ENCODE measurements around the gene ALKBH1. TPM values are rescaled to one million over a fixed set of nuclear protein-coding genes. Genes with fewer than 3 reads are reported as not detected.
A peak's percentile ranks its signal among the peaks of the same experiment; 100 is the strongest.

Gene ALKBH1
- total and polyA plus RNA-seq, 2 of the 13 experiments (the other 11 are each of a cell fraction or from before 2014, with no cell fraction given), result 12.5 to 14.3 TPM

DNA sequence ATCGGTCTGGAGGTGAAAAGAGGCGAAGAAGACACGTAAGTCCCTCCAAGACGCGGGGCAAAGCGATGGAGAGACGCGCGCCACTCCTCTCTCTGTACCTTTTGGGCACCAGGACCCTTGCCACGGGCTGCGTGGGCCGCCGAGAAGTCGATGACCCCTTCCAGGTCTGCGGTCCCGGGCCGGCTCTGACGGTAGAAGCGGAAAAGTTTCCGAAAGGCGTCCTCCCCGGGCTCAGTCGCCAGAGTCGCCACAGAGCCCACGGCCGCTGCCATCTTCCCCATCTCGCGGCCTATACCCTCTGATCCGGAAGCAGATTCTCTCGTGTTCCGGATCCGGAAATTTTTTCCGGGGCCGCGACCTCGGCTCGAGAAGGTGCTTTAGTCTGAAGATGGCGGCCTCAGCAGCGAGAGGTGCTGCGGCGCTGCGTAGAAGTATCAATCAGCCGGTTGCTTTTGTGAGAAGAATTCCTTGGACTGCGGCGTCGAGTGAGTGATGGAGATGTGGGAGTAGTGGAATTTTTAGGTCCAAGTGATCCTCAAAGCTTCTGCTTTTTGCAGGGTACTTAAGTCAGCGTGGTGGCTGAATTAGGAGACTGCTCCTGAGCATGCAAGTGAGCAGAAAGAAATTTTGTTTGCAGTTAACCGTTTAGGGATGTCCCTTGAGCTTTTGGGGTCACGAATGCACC, at the start of gene ALKBH1, which contains the start of gene SLIRP (continued):
- TF ChIP-seq, protein P1, sequence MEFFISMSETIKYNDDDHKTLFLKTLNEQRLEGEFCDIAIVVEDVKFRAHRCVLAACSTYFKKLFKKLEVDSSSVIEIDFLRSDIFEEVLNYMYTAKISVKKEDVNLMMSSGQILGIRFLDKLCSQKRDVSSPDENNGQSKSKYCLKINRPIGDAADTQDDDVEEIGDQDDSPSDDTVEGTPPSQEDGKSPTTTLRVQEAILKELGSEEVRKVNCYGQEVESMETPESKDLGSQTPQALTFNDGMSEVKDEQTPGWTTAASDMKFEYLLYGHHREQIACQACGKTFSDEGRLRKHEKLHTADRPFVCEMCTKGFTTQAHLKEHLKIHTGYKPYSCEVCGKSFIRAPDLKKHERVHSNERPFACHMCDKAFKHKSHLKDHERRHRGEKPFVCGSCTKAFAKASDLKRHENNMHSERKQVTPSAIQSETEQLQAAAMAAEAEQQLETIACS (CRISPR knock-in tag; IDR thresholded peaks at IDR 0.05), result no peak
- TF ChIP-seq ZNF253 (CRISPR knock-in tag; IDR thresholded peaks at IDR 0.05; ENCODE audit: borderline replicate concordance) (no peak), KAT7 (CRISPR knock-in tag; IDR thresholded peaks at IDR 0.05; ENCODE audit: borderline replicate concordance) (peak; percentile 50; the same call in 1 of the 2 replicates), TOPORS (CRISPR knock-in tag; IDR thresholded peaks at IDR 0.05) (peak; percentile 72; the same call in 1 of the 2 replicates), ZSCAN22 (CRISPR knock-in tag; IDR thresholded peaks at IDR 0.05) (no peak), HES4 (CRISPR knock-in tag; IDR thresholded peaks at IDR 0.05; ENCODE audit: borderline replicate concordance) (no peak; the same call in 1 of the 2 replicates), GLI4 (CRISPR knock-in tag; IDR thresholded peaks at IDR 0.05; ENCODE audit: borderline replicate concordance) (no peak)
- TF ChIP-seq, protein P2, sequence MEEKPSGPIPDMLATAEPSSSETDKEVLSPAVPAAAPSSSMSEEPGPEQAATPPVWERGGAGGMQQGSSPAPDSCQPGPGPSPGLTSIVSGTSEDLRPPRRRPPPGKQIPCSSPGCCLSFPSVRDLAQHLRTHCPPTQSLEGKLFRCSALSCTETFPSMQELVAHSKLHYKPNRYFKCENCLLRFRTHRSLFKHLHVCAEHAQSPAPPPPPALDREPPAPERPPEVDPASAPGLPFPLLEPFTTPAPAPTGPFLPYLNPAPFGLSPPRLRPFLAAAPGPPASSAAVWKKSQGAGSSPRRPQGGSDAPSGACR (CRISPR knock-in tag; IDR thresholded peaks at IDR 0.05), result 0 out of 2 replicates have a peak, but pooled peaks have one; percentile 69
- TF ChIP-seq, protein P3, sequence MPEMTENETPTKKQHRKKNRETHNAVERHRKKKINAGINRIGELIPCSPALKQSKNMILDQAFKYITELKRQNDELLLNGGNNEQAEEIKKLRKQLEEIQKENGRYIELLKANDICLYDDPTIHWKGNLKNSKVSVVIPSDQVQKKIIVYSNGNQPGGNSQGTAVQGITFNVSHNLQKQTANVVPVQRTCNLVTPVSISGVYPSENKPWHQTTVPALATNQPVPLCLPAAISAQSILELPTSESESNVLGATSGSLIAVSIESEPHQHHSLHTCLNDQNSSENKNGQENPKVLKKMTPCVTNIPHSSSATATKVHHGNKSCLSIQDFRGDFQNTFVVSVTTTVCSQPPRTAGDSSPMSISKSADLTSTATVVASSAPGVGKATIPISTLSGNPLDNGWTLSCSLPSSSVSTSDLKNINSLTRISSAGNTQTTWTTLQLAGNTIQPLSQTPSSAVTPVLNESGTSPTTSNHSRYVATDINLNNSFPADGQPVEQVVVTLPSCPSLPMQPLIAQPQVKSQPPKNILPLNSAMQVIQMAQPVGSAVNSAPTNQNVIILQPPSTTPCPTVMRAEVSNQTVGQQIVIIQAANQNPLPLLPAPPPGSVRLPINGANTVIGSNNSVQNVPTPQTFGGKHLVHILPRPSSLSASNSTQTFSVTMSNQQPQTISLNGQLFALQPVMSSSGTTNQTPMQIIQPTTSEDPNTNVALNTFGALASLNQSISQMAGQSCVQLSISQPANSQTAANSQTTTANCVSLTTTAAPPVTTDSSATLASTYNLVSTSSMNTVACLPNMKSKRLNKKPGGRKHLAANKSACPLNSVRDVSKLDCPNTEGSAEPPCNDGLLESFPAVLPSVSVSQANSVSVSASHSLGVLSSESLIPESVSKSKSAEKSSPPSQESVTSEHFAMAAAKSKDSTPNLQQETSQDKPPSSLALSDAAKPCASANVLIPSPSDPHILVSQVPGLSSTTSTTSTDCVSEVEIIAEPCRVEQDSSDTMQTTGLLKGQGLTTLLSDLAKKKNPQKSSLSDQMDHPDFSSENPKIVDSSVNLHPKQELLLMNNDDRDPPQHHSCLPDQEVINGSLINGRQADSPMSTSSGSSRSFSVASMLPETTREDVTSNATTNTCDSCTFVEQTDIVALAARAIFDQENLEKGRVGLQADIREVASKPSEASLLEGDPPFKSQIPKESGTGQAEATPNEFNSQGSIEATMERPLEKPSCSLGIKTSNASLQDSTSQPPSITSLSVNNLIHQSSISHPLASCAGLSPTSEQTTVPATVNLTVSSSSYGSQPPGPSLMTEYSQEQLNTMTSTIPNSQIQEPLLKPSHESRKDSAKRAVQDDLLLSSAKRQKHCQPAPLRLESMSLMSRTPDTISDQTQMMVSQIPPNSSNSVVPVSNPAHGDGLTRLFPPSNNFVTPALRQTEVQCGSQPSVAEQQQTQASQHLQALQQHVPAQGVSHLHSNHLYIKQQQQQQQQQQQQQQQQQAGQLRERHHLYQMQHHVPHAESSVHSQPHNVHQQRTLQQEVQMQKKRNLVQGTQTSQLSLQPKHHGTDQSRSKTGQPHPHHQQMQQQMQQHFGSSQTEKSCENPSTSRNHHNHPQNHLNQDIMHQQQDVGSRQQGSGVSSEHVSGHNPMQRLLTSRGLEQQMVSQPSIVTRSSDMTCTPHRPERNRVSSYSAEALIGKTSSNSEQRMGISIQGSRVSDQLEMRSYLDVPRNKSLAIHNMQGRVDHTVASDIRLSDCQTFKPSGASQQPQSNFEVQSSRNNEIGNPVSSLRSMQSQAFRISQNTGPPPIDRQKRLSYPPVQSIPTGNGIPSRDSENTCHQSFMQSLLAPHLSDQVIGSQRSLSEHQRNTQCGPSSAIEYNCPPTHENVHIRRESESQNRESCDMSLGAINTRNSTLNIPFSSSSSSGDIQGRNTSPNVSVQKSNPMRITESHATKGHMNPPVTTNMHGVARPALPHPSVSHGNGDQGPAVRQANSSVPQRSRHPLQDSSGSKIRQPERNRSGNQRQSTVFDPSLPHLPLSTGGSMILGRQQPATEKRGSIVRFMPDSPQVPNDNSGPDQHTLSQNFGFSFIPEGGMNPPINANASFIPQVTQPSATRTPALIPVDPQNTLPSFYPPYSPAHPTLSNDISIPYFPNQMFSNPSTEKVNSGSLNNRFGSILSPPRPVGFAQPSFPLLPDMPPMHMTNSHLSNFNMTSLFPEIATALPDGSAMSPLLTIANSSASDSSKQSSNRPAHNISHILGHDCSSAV (CRISPR knock-in tag; IDR thresholded peaks at IDR 0.05; ENCODE audit: borderline replicate concordance), result no peak
- TF ChIP-seq, protein P4, sequence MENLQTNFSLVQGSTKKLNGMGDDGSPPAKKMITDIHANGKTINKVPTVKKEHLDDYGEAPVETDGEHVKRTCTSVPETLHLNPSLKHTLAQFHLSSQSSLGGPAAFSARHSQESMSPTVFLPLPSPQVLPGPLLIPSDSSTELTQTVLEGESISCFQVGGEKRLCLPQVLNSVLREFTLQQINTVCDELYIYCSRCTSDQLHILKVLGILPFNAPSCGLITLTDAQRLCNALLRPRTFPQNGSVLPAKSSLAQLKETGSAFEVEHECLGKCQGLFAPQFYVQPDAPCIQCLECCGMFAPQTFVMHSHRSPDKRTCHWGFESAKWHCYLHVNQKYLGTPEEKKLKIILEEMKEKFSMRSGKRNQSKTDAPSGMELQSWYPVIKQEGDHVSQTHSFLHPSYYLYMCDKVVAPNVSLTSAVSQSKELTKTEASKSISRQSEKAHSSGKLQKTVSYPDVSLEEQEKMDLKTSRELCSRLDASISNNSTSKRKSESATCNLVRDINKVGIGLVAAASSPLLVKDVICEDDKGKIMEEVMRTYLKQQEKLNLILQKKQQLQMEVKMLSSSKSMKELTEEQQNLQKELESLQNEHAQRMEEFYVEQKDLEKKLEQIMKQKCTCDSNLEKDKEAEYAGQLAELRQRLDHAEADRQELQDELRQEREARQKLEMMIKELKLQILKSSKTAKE (CRISPR knock-in tag; IDR thresholded peaks at IDR 0.05; ENCODE audit: borderline replicate concordance), result no peak
- TF ChIP-seq, protein P5, sequence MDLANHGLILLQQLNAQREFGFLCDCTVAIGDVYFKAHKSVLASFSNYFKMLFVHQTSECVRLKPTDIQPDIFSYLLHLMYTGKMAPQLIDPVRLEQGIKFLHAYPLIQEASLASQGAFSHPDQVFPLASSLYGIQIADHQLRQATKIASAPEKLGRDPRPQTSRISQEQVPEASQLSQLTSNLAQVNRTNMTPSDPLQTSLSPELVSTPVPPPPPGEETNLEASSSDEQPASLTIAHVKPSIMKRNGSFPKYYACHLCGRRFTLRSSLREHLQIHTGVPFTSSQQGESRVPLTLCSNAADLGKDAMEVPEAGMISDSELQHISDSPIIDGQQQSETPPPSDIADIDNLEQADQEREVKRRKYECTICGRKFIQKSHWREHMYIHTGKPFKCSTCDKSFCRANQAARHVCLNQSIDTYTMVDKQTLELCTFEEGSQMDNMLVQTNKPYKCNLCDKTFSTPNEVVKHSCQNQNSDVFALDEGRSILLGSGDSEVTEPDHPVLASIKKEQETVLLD (CRISPR knock-in tag; IDR thresholded peaks at IDR 0.05; ENCODE audit: low read depth), result no peak
- TF ChIP-seq, protein P6, sequence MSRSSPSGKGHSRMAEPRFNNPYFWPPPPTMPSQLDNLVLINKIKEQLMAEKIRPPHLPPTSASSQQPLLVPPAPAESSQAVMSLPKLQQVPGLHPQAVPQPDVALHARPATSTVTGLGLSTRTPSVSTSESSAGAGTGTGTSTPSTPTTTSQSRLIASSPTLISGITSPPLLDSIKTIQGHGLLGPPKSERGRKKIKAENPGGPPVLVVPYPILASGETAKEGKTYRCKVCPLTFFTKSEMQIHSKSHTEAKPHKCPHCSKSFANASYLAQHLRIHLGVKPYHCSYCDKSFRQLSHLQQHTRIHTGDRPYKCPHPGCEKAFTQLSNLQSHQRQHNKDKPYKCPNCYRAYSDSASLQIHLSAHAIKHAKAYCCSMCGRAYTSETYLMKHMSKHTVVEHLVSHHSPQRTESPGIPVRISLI (CRISPR knock-in tag; IDR thresholded peaks at IDR 0.05; ENCODE audit: borderline replicate concordance), result peak; percentile 11; the same call in 1 of the 2 replicates
